Esophagus muscularis mucosa (tissue), 3 donors: ENCODE results near the gene NOL6.

ENCODE experiments used
- POLR2A ChIP-seq: fragments of 450-650 bp; IDR thresholded peaks from one replicate; pipeline ENCODE4 v1.6.1; 2017; ENCODE audit warnings: antibody characterized with exemption, moderate library complexity, mild to moderate bottlenecking, low read depth
- TF ChIP-seq, protein P1 (sequence below), 3 experiments: fragments of 200-600 bp in 2 of 3; fragments of 450-650 bp in 1 of 3; sonication (generic) in 2 of 3; IDR thresholded peaks; one replicate each; pipeline ENCODE4 v1.5.1; 2017 to 2019; ENCODE audit warnings: antibody characterized with exemption in 3 of 3, mild to moderate bottlenecking in 2 of 3, moderate library complexity in 1 of 3

DNA sequence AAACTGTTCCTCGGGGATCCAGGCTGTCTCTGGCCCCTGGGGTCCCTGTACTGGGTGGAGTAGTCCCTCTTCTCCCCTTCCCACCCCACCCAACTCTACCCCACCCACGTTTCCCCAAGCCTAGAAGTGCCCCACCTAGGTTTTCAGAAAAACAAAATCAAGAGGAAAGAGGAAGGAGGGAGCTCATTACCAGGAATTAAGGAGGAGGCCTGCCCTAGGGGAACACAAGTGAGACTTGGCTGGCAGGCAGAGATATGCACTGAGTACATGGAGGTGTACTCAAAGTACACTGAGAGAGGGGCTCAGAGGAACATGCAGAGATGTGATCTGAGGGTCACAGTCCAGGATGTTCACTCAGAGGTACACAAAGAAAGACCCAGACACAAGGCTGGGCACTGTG is 36.5 kb downstream of the NOL6 start:
- TF ChIP-seq, protein P1, sequence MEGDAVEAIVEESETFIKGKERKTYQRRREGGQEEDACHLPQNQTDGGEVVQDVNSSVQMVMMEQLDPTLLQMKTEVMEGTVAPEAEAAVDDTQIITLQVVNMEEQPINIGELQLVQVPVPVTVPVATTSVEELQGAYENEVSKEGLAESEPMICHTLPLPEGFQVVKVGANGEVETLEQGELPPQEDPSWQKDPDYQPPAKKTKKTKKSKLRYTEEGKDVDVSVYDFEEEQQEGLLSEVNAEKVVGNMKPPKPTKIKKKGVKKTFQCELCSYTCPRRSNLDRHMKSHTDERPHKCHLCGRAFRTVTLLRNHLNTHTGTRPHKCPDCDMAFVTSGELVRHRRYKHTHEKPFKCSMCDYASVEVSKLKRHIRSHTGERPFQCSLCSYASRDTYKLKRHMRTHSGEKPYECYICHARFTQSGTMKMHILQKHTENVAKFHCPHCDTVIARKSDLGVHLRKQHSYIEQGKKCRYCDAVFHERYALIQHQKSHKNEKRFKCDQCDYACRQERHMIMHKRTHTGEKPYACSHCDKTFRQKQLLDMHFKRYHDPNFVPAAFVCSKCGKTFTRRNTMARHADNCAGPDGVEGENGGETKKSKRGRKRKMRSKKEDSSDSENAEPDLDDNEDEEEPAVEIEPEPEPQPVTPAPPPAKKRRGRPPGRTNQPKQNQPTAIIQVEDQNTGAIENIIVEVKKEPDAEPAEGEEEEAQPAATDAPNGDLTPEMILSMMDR (IDR thresholded peaks at IDR 0.05): no peak
- TF ChIP-seq POLR2A: no peak
